HCT116 (cell line): ENCODE data around the gene CHMP1B. TPM values are rescaled to one million over a fixed set of nuclear protein-coding genes. Genes with fewer than 3 reads are reported as not detected.
"Not testable (repeated sequence)": the region's sequence is repeated elsewhere in the genome, so short reads cannot be mapped to it uniquely, and the experiment has no call there.

Experiments used
- ATAC-seq: fragments of 200-7000 bp; cut with Tn5 transposase; 2 replicates; pipeline ENCODE4 v1.9.1; 2020; ENCODE audit warnings: mild to moderate bottlenecking, moderate library complexity
- BruUV-seq: library from RNA; stranded (reverse); fragments of 400-500 nt; replicated peaks from 2 replicates; lab custom pipeline; 2021; lab: Mats Ljungman, UMichigan
- CTCF ChIA-PET: fragments of 300-600 bp; sonication (Branson Sonifier 250); formaldehyde crosslinking; loops from one replicate; lab custom pipeline; 2021; ENCODE audit warnings: antibody characterized with exemption; lab: Charles Lee
- POLR2A ChIA-PET: fragments of 300-600, 350-600 bp; sonication (Branson Sonifier 250); formaldehyde crosslinking; loops from one replicate; lab custom pipeline; 2021; ENCODE audit warnings: antibody characterized with exemption; lab: Charles Lee
- RAD21 ChIA-PET, 2 experiments: fragments of 300-600 bp; sonication (Branson Sonifier 250); formaldehyde crosslinking; loops; one replicate each; lab custom pipeline; 2023; ENCODE audit warnings: low total read pairs in 2 of 2; ENCODE audit not compliant: uncharacterized antibody in 2 of 2, unreplicated experiment in 2 of 2, low non-redundant PET in 1 of 2; lab: Charles Lee
- DNase-seq: peaks from one replicate; pipeline ENCODE4 v3.0.0-alpha.2; 2010; ENCODE audit warnings: low read depth, low spot score
- H2AFZ ChIP-seq: fragments of 200-600 bp; shearing (Covaris generic), sonication (generic); 2 replicates; pipeline ENCODE4 v1.6.1; 2017; ENCODE audit warnings: low read depth, mixed run types, mixed read lengths, antibody characterized with exemption, low read length; ENCODE audit not compliant: poor library complexity, severe bottlenecking
- H3K27ac ChIP-seq: 2 replicates; pipeline ENCODE4 v1.5.1; 2012; ENCODE audit warnings: low read depth, low read length
- H3K27me3 ChIP-seq: fragments of 200-600 bp; sonication (generic); 2 replicates; pipeline ENCODE4 v1.6.1; 2016; ENCODE audit warnings: mixed run types, low read length, mixed read lengths; ENCODE audit not compliant: insufficient read depth
- H3K36me3 ChIP-seq, 2 experiments: fragments of 200-500 bp in 1 of 2; fragments of 200-600 bp in 1 of 2; sonication (Bioruptor generic) in 1 of 2; sonication (generic) in 1 of 2; 2 replicates each; pipeline versions ENCODE4 v1.5.1 to v1.6.1; 2014 to 2016; ENCODE audit warnings: low read length in 2 of 2, inconsistent platforms in 1 of 2, mixed read lengths in 1 of 2, mixed run types in 1 of 2; ENCODE audit not compliant: insufficient read depth in 2 of 2, control insufficient read depth in 1 of 2
- H3K4me1 ChIP-seq, 2 experiments: fragments of 200-600 bp in 1 of 2; sonication (generic) in 1 of 2; 2 replicates each; pipeline versions ENCODE4 v1.5.1 to v1.6.1; 2012 to 2017; ENCODE audit warnings: low read length in 2 of 2, inconsistent platforms in 1 of 2, mild to moderate bottlenecking in 1 of 2, mixed read lengths in 1 of 2, mixed run types in 1 of 2, moderate library complexity in 1 of 2; ENCODE audit not compliant: insufficient read depth in 2 of 2, control insufficient read depth in 1 of 2
- H3K4me2 ChIP-seq: fragments of 200-600 bp; sonication (generic); 2 replicates; pipeline ENCODE4 v1.6.1; 2017; ENCODE audit warnings: mixed run types, low read length, mixed read lengths
- H3K4me3 ChIP-seq, 2 experiments: fragments of 200-600 bp in 1 of 2; sonication (generic) in 1 of 2; replicated peaks in 1 of 2; 2 replicates each; pipeline ENCODE4 v1.5.1; 2011 to 2016; ENCODE audit warnings: low read length in 2 of 2, control low read depth in 1 of 2, low read depth in 1 of 2, mild to moderate bottlenecking in 1 of 2, mixed read lengths in 1 of 2, mixed run types in 1 of 2
- H3K79me2 ChIP-seq: fragments of 200-600 bp; sonication (generic); 2 replicates; pipeline ENCODE4 v1.6.1; 2017; ENCODE audit warnings: mild to moderate bottlenecking, mixed run types, low read length, moderate library complexity, mixed read lengths; ENCODE audit not compliant: insufficient read depth
- H3K9ac ChIP-seq: fragments of 200-600 bp; sonication (generic); 2 replicates; pipeline ENCODE4 v1.6.1; 2016; ENCODE audit warnings: low read length, mixed read lengths
- H3K9me2 ChIP-seq: fragments of 200-600 bp; sonication (generic), shearing (Covaris generic); 2 replicates; pipeline ENCODE4 v1.6.1; 2017; ENCODE audit warnings: mixed run types, mild to moderate bottlenecking, moderate library complexity; ENCODE audit not compliant: insufficient read depth
- H3K9me3 ChIP-seq, 2 experiments: fragments of 200-500 bp in 1 of 2; fragments of 200-600 bp in 1 of 2; sonication (Bioruptor generic) in 1 of 2; sonication (generic) in 1 of 2; 2 replicates each; pipeline ENCODE4 v1.6.1; 2014 to 2017; ENCODE audit warnings: low read length in 2 of 2, mixed read lengths in 2 of 2, inconsistent platforms in 1 of 2, low read depth in 1 of 2, mild to moderate bottlenecking in 1 of 2, mixed run types in 1 of 2, moderate library complexity in 1 of 2; ENCODE audit not compliant: control insufficient read depth in 1 of 2, insufficient read depth in 1 of 2
- H4K20me1 ChIP-seq: fragments of 200-600 bp; sonication (generic), shearing (Covaris generic); 2 replicates; pipeline ENCODE4 v1.6.1; 2017; ENCODE audit warnings: mixed run types, mild to moderate bottlenecking, moderate library complexity; ENCODE audit not compliant: insufficient read depth
- TCF7L2 ChIP-seq: IDR thresholded peaks from 2 replicates; pipeline ENCODE4 v1.7.0; 2011; ENCODE audit warnings: borderline replicate concordance, inconsistent platforms; ENCODE audit not compliant: insufficient read depth, insufficient read length; ENCODE audit errors: extremely low read depth
- intact Hi-C: fragments of 100-400 bp; cut with micrococcal nuclease; formaldehyde crosslinking; loops from 2 replicates; pipeline ENCODE4 v1.10.0; 2022
- total RNA-seq: library from RNA; stranded (reverse); gene quantifications from one replicate; pipeline ENCODE4 v1.2.1, GENCODE V29; 2021; ENCODE audit not compliant: unreplicated experiment
- TF ChIP-seq, protein P1 (sequence below): IDR thresholded peaks from 2 replicates; pipeline ENCODE4 v1.6.1; 2012; ENCODE audit warnings: low read depth

The CHMP1B gene
- total RNA-seq, 1 experiment from 2014 or later = 30.3 TPM

DNA sequence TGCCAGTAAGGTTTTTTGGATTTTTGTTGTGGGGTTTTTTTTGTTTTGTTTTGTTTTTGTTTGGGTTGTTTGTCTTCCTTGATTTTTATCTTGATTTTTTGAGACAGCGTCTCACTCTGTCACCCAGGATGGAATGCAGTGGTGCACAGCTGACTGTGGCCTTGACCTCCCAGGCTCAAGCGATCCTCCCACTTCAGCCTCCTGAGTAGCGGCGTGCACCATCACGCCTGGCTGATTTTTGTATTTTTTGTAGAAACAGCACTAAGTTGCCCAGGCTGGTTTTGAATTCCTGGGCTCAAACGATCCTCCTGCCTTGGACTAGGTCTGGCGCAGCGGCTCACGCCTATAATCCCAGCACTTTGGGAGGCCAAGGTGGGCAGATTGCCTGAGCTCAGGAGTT lies 40.5 kb downstream of the CHMP1B start:
- no peak overlapping the region for H3K9ac ChIP-seq
- H3K4me2 ChIP-seq = no peak overlapping the region
- ChIA-PET RAD21 (no interaction called here), CTCF (no interaction called here), POLR2A (no interaction called here)
- no peak overlapping the region for H3K27ac ChIP-seq
- H2AFZ ChIP-seq = no peak overlapping the region
- peaks cover 10 to 21% of the 10 kb centered on the region in 2 experiments; a peak in 3 of 4 replicates for H3K4me1 ChIP-seq
- BruUV-seq = no TSS peak
- TF ChIP-seq, protein P1, sequence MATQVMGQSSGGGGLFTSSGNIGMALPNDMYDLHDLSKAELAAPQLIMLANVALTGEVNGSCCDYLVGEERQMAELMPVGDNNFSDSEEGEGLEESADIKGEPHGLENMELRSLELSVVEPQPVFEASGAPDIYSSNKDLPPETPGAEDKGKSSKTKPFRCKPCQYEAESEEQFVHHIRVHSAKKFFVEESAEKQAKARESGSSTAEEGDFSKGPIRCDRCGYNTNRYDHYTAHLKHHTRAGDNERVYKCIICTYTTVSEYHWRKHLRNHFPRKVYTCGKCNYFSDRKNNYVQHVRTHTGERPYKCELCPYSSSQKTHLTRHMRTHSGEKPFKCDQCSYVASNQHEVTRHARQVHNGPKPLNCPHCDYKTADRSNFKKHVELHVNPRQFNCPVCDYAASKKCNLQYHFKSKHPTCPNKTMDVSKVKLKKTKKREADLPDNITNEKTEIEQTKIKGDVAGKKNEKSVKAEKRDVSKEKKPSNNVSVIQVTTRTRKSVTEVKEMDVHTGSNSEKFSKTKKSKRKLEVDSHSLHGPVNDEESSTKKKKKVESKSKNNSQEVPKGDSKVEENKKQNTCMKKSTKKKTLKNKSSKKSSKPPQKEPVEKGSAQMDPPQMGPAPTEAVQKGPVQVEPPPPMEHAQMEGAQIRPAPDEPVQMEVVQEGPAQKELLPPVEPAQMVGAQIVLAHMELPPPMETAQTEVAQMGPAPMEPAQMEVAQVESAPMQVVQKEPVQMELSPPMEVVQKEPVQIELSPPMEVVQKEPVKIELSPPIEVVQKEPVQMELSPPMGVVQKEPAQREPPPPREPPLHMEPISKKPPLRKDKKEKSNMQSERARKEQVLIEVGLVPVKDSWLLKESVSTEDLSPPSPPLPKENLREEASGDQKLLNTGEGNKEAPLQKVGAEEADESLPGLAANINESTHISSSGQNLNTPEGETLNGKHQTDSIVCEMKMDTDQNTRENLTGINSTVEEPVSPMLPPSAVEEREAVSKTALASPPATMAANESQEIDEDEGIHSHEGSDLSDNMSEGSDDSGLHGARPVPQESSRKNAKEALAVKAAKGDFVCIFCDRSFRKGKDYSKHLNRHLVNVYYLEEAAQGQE = no peak
- no peak for TF ChIP-seq TCF7L2
- H3K9me3 ChIP-seq = no peaks in the 10 kb centered on the region
- H3K36me3 ChIP-seq = peaks cover 0 to 4% of the 10 kb centered on the region in 2 experiments; a peak in 1 of 4 replicates
- DNase-seq (no peak), ATAC-seq (no peak)
- no peaks in the 10 kb centered on the region for H3K9me2 ChIP-seq
- no peaks in the 10 kb centered on the region for H3K79me2 ChIP-seq
- intact Hi-C loops = no loop called here
- H3K27me3 ChIP-seq = no peaks in the 10 kb centered on the region
- H3K4me3 ChIP-seq = no peak overlapping the region
- no peaks in the 10 kb centered on the region for H4K20me1 ChIP-seq

DNA sequence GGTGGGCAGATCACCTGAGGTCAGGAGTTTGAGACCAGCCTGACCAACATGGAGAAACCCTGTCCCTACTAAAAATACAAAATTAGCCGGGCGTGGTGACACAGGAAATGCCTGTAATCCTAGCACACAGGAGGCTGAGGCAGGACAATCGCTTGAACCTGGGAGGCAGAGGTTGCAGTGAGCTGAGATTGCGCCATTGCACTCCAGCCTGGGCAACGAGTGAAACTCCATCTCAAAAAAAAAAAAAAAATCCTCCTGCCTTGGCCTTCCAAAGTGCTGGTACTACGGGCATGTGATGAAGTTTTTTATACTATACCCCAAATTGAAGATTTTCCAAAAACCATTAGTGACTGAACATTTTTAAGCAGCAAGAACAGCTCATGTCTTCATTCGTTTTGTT lies 41.2 kb downstream of the CHMP1B start:
- H3K27ac ChIP-seq, H3K36me3 ChIP-seq, intact Hi-C loops, BruUV-seq, H4K20me1 ChIP-seq, RAD21 ChIA-PET, H3K4me2 ChIP-seq, H3K79me2 ChIP-seq, POLR2A ChIA-PET, H2AFZ ChIP-seq, H3K9me2 ChIP-seq, ATAC-seq, CTCF ChIA-PET, H3K9ac ChIP-seq, H3K9me3 ChIP-seq, H3K4me3 ChIP-seq, DNase-seq, H3K27me3 ChIP-seq: not testable (repeated sequence)
- H3K4me1 ChIP-seq = peaks cover 9 to 17% of the 10 kb centered on the region in 2 experiments; a peak in 3 of 4 replicates
